ENCODE results near the gene FAAP20.

GRCh38 chr1:2183937-2184334 lies 10.6 kb downstream of the FAAP20 start:
- TF ChIP-seq CTCF (conservative IDR thresholded peaks at IDR 0.05), result no peak
- TF ChIP-seq EZH2 (IDR thresholded peaks at IDR 0.05; ENCODE audit: low read depth), result no peak

Measured in PC-9 (cell line).